ENCODE results near the gene NAV1. TPM values are rescaled to one million over a fixed set of nuclear protein-coding genes. Genes with fewer than 3 reads are reported as not detected.
A peak's percentile ranks its signal among the peaks of the same experiment; 100 is the strongest.

The NAV1 gene
- total and polyA plus RNA-seq, 2 of the 8 experiments (the other 6 are each of a cell fraction or from before 2014, with no cell fraction given), result 9.9 to 42.7 TPM

DNA sequence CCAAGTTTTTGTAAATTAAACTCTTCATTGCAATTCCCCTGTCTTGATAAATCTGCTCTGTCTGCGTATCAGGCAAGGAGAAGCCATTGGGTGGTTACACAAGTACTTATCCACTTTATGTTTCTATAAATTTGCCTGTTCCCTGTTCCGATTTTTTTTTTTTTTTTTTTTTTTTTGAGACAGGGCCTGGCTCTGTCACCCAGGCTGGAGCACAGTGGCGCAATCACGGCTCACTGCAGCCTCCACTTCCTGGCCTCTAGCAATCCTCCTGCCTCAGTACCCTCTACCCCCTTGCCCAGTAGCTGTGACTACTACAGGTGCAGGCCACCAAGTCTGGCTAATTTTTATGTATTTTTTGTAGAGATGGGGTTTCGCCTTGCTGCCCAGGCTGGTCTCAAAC lies 20.9 kb upstream of the NAV1 start:
- H3K4me2 ChIP-seq (ENCODE audit: insufficient read depth in 1 of 2, low read depth in 2 of 2, low read length in 2 of 2), result no peak overlapping the region
- H2AFZ ChIP-seq (ENCODE audit: low read length), result no peak overlapping the region
- H3K14ac ChIP-seq (ENCODE audit: insufficient read length), result no peak overlapping the region
- no peaks in the 10 kb centered on the region for H3K9me3 ChIP-seq (ENCODE audit: insufficient read depth in 2 of 2, low read depth in 1 of 2, low read length in 1 of 2)
- peak overlapping the region; percentile 60; the same call in 1 of the 2 replicates for H2BK5ac ChIP-seq (ENCODE audit: low read depth, low read length)
- FAIRE-seq (no peak), DNase-seq (ENCODE audit: low read depth in 1 of 2, low spot score in 2 of 2) (no peak)
- H3K27ac ChIP-seq (ENCODE audit: low read depth, low read length), result no peak overlapping the region
- no peak overlapping the region for H2AK5ac ChIP-seq (ENCODE audit: low read depth, low read length)
- H3K79me2 ChIP-seq (ENCODE audit: control insufficient read depth in 1 of 2, insufficient read depth in 2 of 2, low read length in 2 of 2), result no peaks in the 10 kb centered on the region
- no peaks in the 10 kb centered on the region for H4K20me1 ChIP-seq (replicated peaks in 1 of 2; ENCODE audit: control insufficient read depth in 1 of 2, insufficient read depth in 2 of 2, low read length in 2 of 2)
- H3K4me1 ChIP-seq (replicated peaks in 1 of 4; ENCODE audit: control insufficient read depth in 3 of 4, insufficient read depth in 4 of 4, low read length in 3 of 4), result no peaks in the 10 kb centered on the region; a peak in 1 of 7 replicates
- no peak overlapping the region for H4K5ac ChIP-seq (ENCODE audit: insufficient read length, low read depth, low read length)
- H2BK15ac ChIP-seq (ENCODE audit: low read length), result no peak overlapping the region
- no peak overlapping the region for H2BK12ac ChIP-seq (ENCODE audit: low read depth, low read length)
- H3K23ac ChIP-seq (ENCODE audit: insufficient read length), result no peak overlapping the region
- H2BK20ac ChIP-seq (ENCODE audit: low read length), result no peak overlapping the region
- WGBS, 2 experiments (ENCODE audit: extremely low coverage in 1 of 2, insufficient coverage in 1 of 2, insufficient read length in 1 of 2, insufficient replicate concordance in 2 of 2, low coverage in 1 of 2, low lambda C conversion rate in 2 of 2, missing lambda C conversion rate in 1 of 2), result 88% methylated on average over 4 of the region's 5 CpGs; no CpG with 5 or more reads in 1 of the 2 experiments
- no peaks in the 10 kb centered on the region for H3K79me1 ChIP-seq (ENCODE audit: low read depth, low read length)
- no peak overlapping the region for H3K4ac ChIP-seq (replicated peaks; ENCODE audit: insufficient read length, low read depth, low read length)
- H2BK120ac ChIP-seq (replicated peaks; ENCODE audit: low read depth, low read length), result no peak overlapping the region
- no peak overlapping the region for H3K18ac ChIP-seq (ENCODE audit: extremely low read depth, low read length)
- H4K91ac ChIP-seq (replicated peaks; ENCODE audit: insufficient read length, low read length), result no peak overlapping the region
- POLR2A ChIA-PET (ENCODE audit: partially characterized antibody), result no interaction called here
- H3K27me3 ChIP-seq (replicated peaks in 1 of 4; ENCODE audit: control insufficient read depth in 3 of 4, extremely low read depth in 1 of 4, insufficient read depth in 3 of 4, low read length in 3 of 4), result no peaks in the 10 kb centered on the region
- no peak overlapping the region for H3K9ac ChIP-seq (replicated peaks in 1 of 4; ENCODE audit: extremely low read depth in 1 of 4, low read depth in 3 of 4, low read length in 3 of 4)
- H4K8ac ChIP-seq (ENCODE audit: extremely low read depth, insufficient read depth, low read length), result no peak overlapping the region
- H3K56ac ChIP-seq (replicated peaks; ENCODE audit: insufficient read length, low read depth, low read length), result no peak overlapping the region
- H3K23me2 ChIP-seq (ENCODE audit: low read depth, low read length), result no peaks in the 10 kb centered on the region
- H3K4me3 ChIP-seq (ENCODE audit: extremely low read depth in 1 of 4, insufficient read depth in 2 of 4, low read depth in 3 of 4, low read length in 4 of 4), result no peak overlapping the region
- H3K36me3 ChIP-seq (ENCODE audit: control insufficient read depth in 2 of 4, insufficient read depth in 4 of 4, low read length in 3 of 4), result no peaks in the 10 kb centered on the region
- CTCF ChIA-PET (ENCODE audit: partially characterized antibody), result interaction anchor here (0.6 to 43.8 kb wide), 7 partner anchors 12 to 1571 kb away, joined by 3 to 929 read pairs (median 4); partner anchors contain the start of genes CSRP1 and NAV1
- TF ChIP-seq JUN (IDR thresholded peaks at IDR 0.05; ENCODE audit: low read depth, low read length), result no peak
- TF ChIP-seq, protein P1, sequence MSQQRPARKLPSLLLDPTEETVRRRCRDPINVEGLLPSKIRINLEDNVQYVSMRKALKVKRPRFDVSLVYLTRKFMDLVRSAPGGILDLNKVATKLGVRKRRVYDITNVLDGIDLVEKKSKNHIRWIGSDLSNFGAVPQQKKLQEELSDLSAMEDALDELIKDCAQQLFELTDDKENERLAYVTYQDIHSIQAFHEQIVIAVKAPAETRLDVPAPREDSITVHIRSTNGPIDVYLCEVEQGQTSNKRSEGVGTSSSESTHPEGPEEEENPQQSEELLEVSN (IDR thresholded peaks at IDR 0.05), result no peak
- no peak for TF ChIP-seq SP1 (IDR thresholded peaks at IDR 0.05; ENCODE audit: low read depth, low read length)
- no peak for TF ChIP-seq RAD21 (IDR thresholded peaks at IDR 0.05 in 1 of 2, conservative IDR thresholded peaks at IDR 0.05 in 1 of 2; ENCODE audit: low read depth in 2 of 2, low read length in 2 of 2)
- no peak for TF ChIP-seq CBX5 (IDR thresholded peaks at IDR 0.05; ENCODE audit: low read depth, low read length)
- no peak for TF ChIP-seq KDM5A (IDR thresholded peaks at IDR 0.05; ENCODE audit: low read length)
- no peak for TF ChIP-seq YY1 (IDR thresholded peaks at IDR 0.05; ENCODE audit: low read depth, low read length)
- no peak for TF ChIP-seq BCL11A (IDR thresholded peaks at IDR 0.05; ENCODE audit: low read depth in 2 of 2, low read length in 2 of 2)
- no peak for TF ChIP-seq CHD2 (IDR thresholded peaks at IDR 0.05; ENCODE audit: low read length)
- TF ChIP-seq RFX5 (IDR thresholded peaks at IDR 0.05; ENCODE audit: borderline replicate concordance, low read depth, low read length), result no peak
- TF ChIP-seq RNF2 (IDR thresholded peaks at IDR 0.05; ENCODE audit: borderline replicate concordance, low read depth, low read length, missing control alignments, poor library complexity, severe bottlenecking), result no peak
- TF ChIP-seq EP300 (IDR thresholded peaks at IDR 0.05; ENCODE audit: borderline replicate concordance in 1 of 2, low read depth in 2 of 2, low read length in 2 of 2), result no peak
- TF ChIP-seq GABPA (IDR thresholded peaks at IDR 0.05; ENCODE audit: borderline replicate concordance, insufficient read depth, low read length), result no peak

Data from H1 (cell line).